ENCODE results near the gene GPR34.

The GPR34 gene

DNA sequence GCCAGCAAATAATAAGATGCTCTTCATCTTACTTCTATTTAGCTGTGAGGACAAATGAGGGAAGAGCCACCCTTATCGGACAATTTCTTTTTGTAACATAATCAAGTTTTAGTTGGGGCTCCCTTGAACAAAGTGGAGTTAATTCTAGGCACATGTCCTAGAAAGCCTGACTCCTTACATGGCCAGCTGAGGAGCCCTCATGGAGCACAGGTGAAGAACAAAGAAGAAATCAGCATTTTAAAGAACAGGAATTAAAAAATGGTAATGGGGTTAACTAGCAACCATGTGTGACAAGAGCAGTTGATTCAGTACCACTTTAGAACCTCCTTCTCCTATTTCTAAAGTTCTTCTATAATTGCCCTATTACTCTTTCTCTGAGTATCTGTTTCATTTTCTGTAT lies 51.1 kb downstream of the GPR34 start:
- no peak for DNase-seq
